Stimulated activated naive B cell treated with anti-CD40 and anti-IgM and Interleukin-4, amounts not matched to agents 10 μg/mL and 1 μg/mL and 100 μg/mL, for 72 hours (primary cell): ENCODE measurements around the gene HMSD.
"Not testable (repeated sequence)": the region's sequence is repeated elsewhere in the genome, so short reads cannot be mapped to it uniquely, and the experiment has no call there.

Experiments used
- ATAC-seq, 2 donors: fragments of 150-1000 bp; cut with Tn5 transposase; replicated peaks; 2 replicates each; pipeline ENCODE4 v1.10.0; 2021; ENCODE audit warnings: moderate library complexity in 1 of 2
- DNase-seq: peaks from one replicate; pipeline ENCODE4 v3.0.0; 2021
- H3K27ac Mint-ChIP-seq: one replicate; pipeline ENCODE4 v1.8.0; 2022; ENCODE audit warnings: mild to moderate bottlenecking, mixed read lengths
- H3K27me3 Mint-ChIP-seq, 2 donors: one replicate each; pipeline ENCODE4 v1.8.0; 2022; ENCODE audit warnings: mixed read lengths in 2 of 2
- H3K36me3 Mint-ChIP-seq, 2 donors: one replicate each; pipeline ENCODE4 v1.8.0; 2022; ENCODE audit warnings: mixed read lengths in 2 of 2, mild to moderate bottlenecking in 1 of 2
- H3K4me1 Mint-ChIP-seq, 2 donors: one replicate each; pipeline ENCODE4 v1.8.0; 2022; ENCODE audit warnings: mixed read lengths in 2 of 2, mild to moderate bottlenecking in 1 of 2
- H3K4me3 Mint-ChIP-seq, 2 donors: one replicate each; pipeline ENCODE4 v1.8.0; 2022; ENCODE audit warnings: mild to moderate bottlenecking in 2 of 2, mixed read lengths in 2 of 2, moderate library complexity in 1 of 2
- H3K9me3 Mint-ChIP-seq, 2 donors: one replicate each; pipeline ENCODE4 v1.8.0; 2022; ENCODE audit warnings: mixed read lengths in 2 of 2, mild to moderate bottlenecking in 1 of 2

HMSD gene

GRCh38 chr18:63936156-63936931 lies 12.8 kb upstream of the HMSD start:
- H3K36me3 Mint-ChIP-seq, result no peaks in the 10 kb centered on the region
- peaks cover 0 to 5% of the 10 kb centered on the region in 2 donors for H3K4me1 Mint-ChIP-seq
- DNase-seq, result peak; percentile 75
- H3K27me3 Mint-ChIP-seq, result peaks cover under 1 to 9% of the 10 kb centered on the region in 2 donors
- ATAC-seq, result peak; percentile 98
- peak overlapping the region; percentile 76 for H3K27ac Mint-ChIP-seq
- peak overlapping the region in 1 of 2 donors; percentile 81 for H3K4me3 Mint-ChIP-seq
- no peaks in the 10 kb centered on the region for H3K9me3 Mint-ChIP-seq

GRCh38 chr18:63936932-63937393 lies 12.1 kb upstream of the HMSD start:
- Mint-ChIP-seq H3K4me3 (no peak overlapping the region), H3K27ac (no peak overlapping the region), H3K36me3 (no peaks in the 10 kb centered on the region), H3K9me3 (no peaks in the 10 kb centered on the region), H3K27me3 (peaks cover 6 to 15% of the 10 kb centered on the region in 2 donors), H3K4me1 (peaks cover 0 to 5% of the 10 kb centered on the region in 2 donors)
- DNase-seq (no peak), ATAC-seq (peak; percentile 26 to 34)

GRCh38 chr18:63940008-63940407 lies 9.1 kb upstream of the HMSD start:
- Mint-ChIP-seq H3K4me3 (no peak overlapping the region), H3K9me3 (no peaks in the 10 kb centered on the region), H3K27me3 (peaks cover 26 to 43% of the 10 kb centered on the region in 2 donors), H3K36me3 (no peaks in the 10 kb centered on the region), H3K4me1 (peaks cover 0 to 5% of the 10 kb centered on the region in 2 donors), H3K27ac (no peak overlapping the region)
- ATAC-seq, result no peak
- no peak for DNase-seq

- peaks cover 27 to 46% of the 10 kb centered on the region in 2 donors for H3K27me3 Mint-ChIP-seq
- not testable (repeated sequence) for H3K9me3 Mint-ChIP-seq, ATAC-seq, H3K27ac Mint-ChIP-seq, H3K36me3 Mint-ChIP-seq, H3K4me3 Mint-ChIP-seq, DNase-seq, H3K4me1 Mint-ChIP-seq
These were observed 8.5 kb upstream of the HMSD start for GRCh38 chr18:63940543-63941050.

GRCh38 chr18:63947051-63947790 lies 1.9 kb upstream of the HMSD start:
- H3K4me3 Mint-ChIP-seq, result no peak overlapping the region
- H3K27ac Mint-ChIP-seq, result no peak overlapping the region
- peaks cover 3 to 5% of the 10 kb centered on the region in 2 donors for H3K9me3 Mint-ChIP-seq
- no peak for ATAC-seq
- H3K27me3 Mint-ChIP-seq, result peaks cover 33 to 60% of the 10 kb centered on the region in 2 donors
- no peak for DNase-seq
- H3K36me3 Mint-ChIP-seq, result peaks cover 0 to 4% of the 10 kb centered on the region in 2 donors
- H3K4me1 Mint-ChIP-seq, result peaks cover 10 to 18% of the 10 kb centered on the region in 2 donors

- peaks cover 20 to 33% of the 10 kb centered on the region in 2 donors for H3K27me3 Mint-ChIP-seq
- ATAC-seq, result peak in 1 of 2 donors; percentile 76
- no peak for DNase-seq
These were observed 2.2 kb downstream of the HMSD start for GRCh38 chr18:63951302-63951705.

GRCh38 chr18:63953811-63954210 lies 4.7 kb downstream of the HMSD start:
- Mint-ChIP-seq H3K36me3 (peaks cover 0 to 4% of the 10 kb centered on the region in 2 donors), H3K4me3 (no peak overlapping the region), H3K27ac (no peak overlapping the region), H3K4me1 (peaks cover 4 to 8% of the 10 kb centered on the region in 2 donors), H3K9me3 (peaks cover 3 to 5% of the 10 kb centered on the region in 2 donors), H3K27me3 (peaks cover 17 to 33% of the 10 kb centered on the region in 2 donors)
- ATAC-seq (no peak), DNase-seq (no peak)

More at GRCh38 chr18:63951302-63951705, 2.2 kb downstream of the HMSD start:
- peaks cover 0 to 4% of the 10 kb centered on the region in 2 donors for H3K36me3 Mint-ChIP-seq
- no peak overlapping the region for H3K27ac Mint-ChIP-seq
- H3K4me3 Mint-ChIP-seq, result no peak overlapping the region
- peaks cover 3 to 5% of the 10 kb centered on the region in 2 donors for H3K9me3 Mint-ChIP-seq
- H3K4me1 Mint-ChIP-seq, result peaks cover 10 to 18% of the 10 kb centered on the region in 2 donors

- Mint-ChIP-seq H3K27me3 (peaks cover 20 to 40% of the 10 kb centered on the region in 2 donors), H3K4me3 (no peak overlapping the region), H3K9me3 (no peaks in the 10 kb centered on the region), H3K36me3 (no peaks in the 10 kb centered on the region), H3K27ac (no peak overlapping the region), H3K4me1 (no peaks in the 10 kb centered on the region)
- DNase-seq (no peak), ATAC-seq (no peak)
These were observed 7.7 kb downstream of the HMSD start for GRCh38 chr18:63956755-63957154.

- Mint-ChIP-seq H3K4me1 (no peaks in the 10 kb centered on the region), H3K27ac (no peak overlapping the region), H3K4me3 (no peak overlapping the region), H3K36me3 (no peaks in the 10 kb centered on the region), H3K9me3 (no peaks in the 10 kb centered on the region), H3K27me3 (peaks cover 15 to 34% of the 10 kb centered on the region in 2 donors)
- DNase-seq (no peak), ATAC-seq (no peak)
These were observed 11.8 kb downstream of the HMSD start for GRCh38 chr18:63960891-63961290.

GRCh38 chr18:63961435-63961980 lies 12.4 kb downstream of the HMSD start:
- Mint-ChIP-seq H3K36me3 (no peaks in the 10 kb centered on the region), H3K4me3 (no peak overlapping the region), H3K27ac (no peak overlapping the region)

GRCh38 chr18:63962137-63962536 lies 13.0 kb downstream of the HMSD start:
- no peak overlapping the region for H3K27ac Mint-ChIP-seq
- no peak for ATAC-seq
- no peaks in the 10 kb centered on the region for H3K4me1 Mint-ChIP-seq
- H3K27me3 Mint-ChIP-seq, result peaks cover 12 to 29% of the 10 kb centered on the region in 2 donors
- no peak overlapping the region for H3K4me3 Mint-ChIP-seq
- H3K36me3 Mint-ChIP-seq, result no peaks in the 10 kb centered on the region
- no peaks in the 10 kb centered on the region for H3K9me3 Mint-ChIP-seq
- DNase-seq, result no peak

More at GRCh38 chr18:63961435-63961980, 12.4 kb downstream of the HMSD start:
- Mint-ChIP-seq H3K9me3 (no peaks in the 10 kb centered on the region), H3K27me3 (peaks cover 14 to 32% of the 10 kb centered on the region in 2 donors), H3K4me1 (no peaks in the 10 kb centered on the region)
- ATAC-seq (no peak), DNase-seq (no peak)

- ATAC-seq (peak; percentile 70 to 79), DNase-seq (no peak)
- Mint-ChIP-seq H3K9me3 (no peaks in the 10 kb centered on the region), H3K4me1 (no peaks in the 10 kb centered on the region), H3K27ac (no peak overlapping the region), H3K36me3 (no peaks in the 10 kb centered on the region), H3K27me3 (peaks cover 12 to 25% of the 10 kb centered on the region in 2 donors), H3K4me3 (no peak overlapping the region)
These were observed 14.6 kb downstream of the HMSD start for GRCh38 chr18:63963615-63964256.

- H3K4me3 Mint-ChIP-seq, result no peak overlapping the region
- no peaks in the 10 kb centered on the region for H3K9me3 Mint-ChIP-seq
- no peak overlapping the region for H3K27ac Mint-ChIP-seq
- peaks cover 9 to 10% of the 10 kb centered on the region in 2 donors for H3K4me1 Mint-ChIP-seq
- H3K36me3 Mint-ChIP-seq, result peaks cover under 1 to 2% of the 10 kb centered on the region in 2 donors
- H3K27me3 Mint-ChIP-seq, result peaks cover 12 to 19% of the 10 kb centered on the region in 2 donors
- no peak for ATAC-seq
- DNase-seq, result no peak
These were observed 15.8 kb downstream of the HMSD start for GRCh38 chr18:63964908-63965307.
